HepG2 (cell line): ENCODE results near the gene ATP1A2. TPM values are rescaled to one million over a fixed set of nuclear protein-coding genes. Genes with fewer than 3 reads are reported as not detected.

Experiments used
- ATAC-seq: fragments of 200-7000 bp; cut with Tn5 transposase; 3 replicates; pipeline ENCODE4 v1.9.1; 2020; ENCODE audit warnings: mild to moderate bottlenecking, moderate library complexity
- BruUV-seq: library from RNA; stranded (reverse); fragments of 400-500 nt; replicated peaks from 2 replicates; lab custom pipeline; 2021; lab: Mats Ljungman, UMichigan
- CTCF ChIA-PET: fragments of 300-600 bp; formaldehyde crosslinking; extraction: SDS; loops from one replicate; lab custom pipeline; 2021; ENCODE audit warnings: low total read pairs, inconsistent platforms, low intra/inter-chr PET ratio; lab: Yijun Ruan, JAX
- POLR2A ChIA-PET: fragments of 350-600 bp; sonication (Branson Sonifier 250); formaldehyde crosslinking; loops from one replicate; lab custom pipeline; 2020; ENCODE audit warnings: antibody characterized with exemption, inconsistent platforms; lab: Yijun Ruan, JAX
- DNase-seq: peaks from one replicate; pipeline ENCODE4 v3.0.0-alpha.2; 2015; ENCODE audit warnings: low spot score
- FAIRE-seq: peaks from 3 replicates; lab custom pipeline; 2011; peaks lifted over from hg19 to GRCh38; lab: Jason Lieb, UNC
- H2AFZ ChIP-seq: one replicate; pipeline ENCODE4 v1.6.1; 2011; ENCODE audit warnings: low read length, inconsistent platforms
- H3K27ac ChIP-seq: fragments of 300-600 bp; 3 replicates; pipeline ENCODE4 v1.8.0; 2011; ENCODE audit warnings: mixed run types, mild to moderate bottlenecking, mixed read lengths, low read length, inconsistent platforms; ENCODE audit not compliant: insufficient read depth; ENCODE audit errors: extremely low read length
- H3K27me3 ChIP-seq, 2 experiments: fragments of 200-600 bp in 1 of 2; 2 replicates in 1 of 2; 3 replicates in 1 of 2; pipeline versions ENCODE4 v1.6.0 to v1.8.0; 2011; ENCODE audit warnings: low read length in 2 of 2, mild to moderate bottlenecking in 2 of 2, moderate library complexity in 2 of 2, inconsistent platforms in 1 of 2; ENCODE audit not compliant: insufficient read depth in 2 of 2, control insufficient read depth in 1 of 2
- H3K36me3 ChIP-seq, 2 experiments: fragments of 200-600 bp in 1 of 2; replicated peaks in 1 of 2; 2 replicates in 1 of 2; 3 replicates in 1 of 2; pipeline versions ENCODE4 v1.5.1 to v1.8.0; 2011; ENCODE audit warnings: low read length in 2 of 2, inconsistent platforms in 1 of 2; ENCODE audit not compliant: insufficient read depth in 2 of 2, control insufficient read depth in 1 of 2
- H3K4me1 ChIP-seq: 2 replicates; pipeline ENCODE4 v1.5.1; 2012; ENCODE audit warnings: low read length, inconsistent platforms; ENCODE audit not compliant: insufficient read depth
- H3K4me2 ChIP-seq: 2 replicates; pipeline ENCODE4 v1.6.0; 2011; ENCODE audit warnings: low read depth, low read length, inconsistent platforms
- H3K4me3 ChIP-seq, 3 experiments: fragments of 200-600 bp in 1 of 3; sonication (generic), shearing (Covaris generic) in 1 of 3; replicated peaks in 1 of 3; 2 replicates each; pipeline ENCODE4 v1.5.1; 2011 to 2016; ENCODE audit warnings: low read length in 3 of 3, inconsistent platforms in 2 of 3, low read depth in 2 of 3, mild to moderate bottlenecking in 2 of 3, control low read depth in 1 of 3, mixed read lengths in 1 of 3; ENCODE audit not compliant: insufficient read depth in 1 of 3
- H3K79me2 ChIP-seq: one replicate; pipeline ENCODE4 v1.6.1; 2011; ENCODE audit warnings: low read length, inconsistent platforms; ENCODE audit not compliant: insufficient read depth
- H3K9ac ChIP-seq: 2 replicates; pipeline ENCODE4 v1.6.0; 2011; ENCODE audit warnings: mild to moderate bottlenecking, low read depth, low read length, inconsistent platforms; ENCODE audit not compliant: insufficient read depth
- H3K9me3 ChIP-seq: 2 replicates; pipeline ENCODE4 v1.5.1; 2012; ENCODE audit warnings: mild to moderate bottlenecking, low read length
- H4K20me1 ChIP-seq: 2 replicates; pipeline ENCODE4 v1.6.0; 2011; ENCODE audit warnings: inconsistent platforms, mild to moderate bottlenecking, low read length, moderate library complexity; ENCODE audit not compliant: insufficient read depth
- DPF2 ChIP-seq: sonication (generic); formaldehyde crosslinking; IDR thresholded peaks from 2 replicates; pipeline ENCODE4 v1.4.0; 2020; ENCODE audit warnings: mild to moderate bottlenecking, low read depth, missing genetic modification reagents, borderline replicate concordance
- NFRKB ChIP-seq: fragments of 450-650 bp; IDR thresholded peaks from 2 replicates; pipeline ENCODE4 v1.6.1; 2017
- ZNF121 ChIP-seq: sonication (generic); formaldehyde crosslinking; IDR thresholded peaks from 2 replicates; pipeline ENCODE4 v1.5.0; 2020; ENCODE audit warnings: mild to moderate bottlenecking, missing genetic modification reagents
- ZNF629 ChIP-seq: sonication (generic); formaldehyde crosslinking; conservative IDR thresholded peaks from 2 replicates; pipeline ENCODE4 v1.5.0; 2020; ENCODE audit warnings: missing genetic modification reagents
- ZNF703 ChIP-seq: sonication (generic); formaldehyde crosslinking; IDR thresholded peaks from 2 replicates; pipeline ENCODE4 v1.5.1; 2020; ENCODE audit warnings: missing genetic modification reagents, mild to moderate bottlenecking, moderate library complexity, borderline replicate concordance
- WGBS: methylation state at CpG from one replicate; pipeline ENCODE4 v1.1.6; 2017; ENCODE audit warnings: low lambda C conversion rate; 5-methylcytosine and 5-hydroxymethylcytosine counted together
- in situ Hi-C: cut with HindIII; loops from 2 replicates; pipeline ENCODE4 v1.10.0; 2017; ENCODE audit warnings: low pct_unique_long_range_greater_than_20kb; ENCODE audit not compliant: extremely low pct_ligation_motif_present
- intact Hi-C: fragments of 100-400 bp; cut with micrococcal nuclease; formaldehyde crosslinking; loops from one replicate; pipeline ENCODE4 v1.10.0; 2022; ENCODE audit not compliant: unreplicated experiment
- polyA plus RNA-seq, 8 experiments: library from polyadenylated mRNA; depleted of rRNA in 3 of 8; stranded (reverse) in 7 of 8; unstranded in 1 of 8; fragments of >200 nt; fragmentation: Illumina TruSeq in 4 of 8; extraction: Trizol in 4 of 8; gene quantifications; 2 replicates each; pipeline versions ENCODE4 v1.2.1 to v1.2.3, GENCODE V29; 2011 to 2016; ENCODE audit warnings: low read depth in 4 of 8, missing spikeins in 1 of 8, mixed read lengths in 1 of 8; ENCODE audit not compliant: insufficient read depth in 1 of 8
- total RNA-seq, 5 experiments: library from RNA; depleted of rRNA; stranded (reverse); fragments of >200 nt; fragmentation: Illumina TruSeq; extraction: Trizol; gene quantifications; 2 replicates each; pipeline ENCODE4 v1.2.3, GENCODE V29; 2016; ENCODE audit warnings: low read depth in 1 of 5

Gene ATP1A2
- total and polyA plus RNA-seq, 2 of the 13 experiments (the other 11 are each of a cell fraction or from before 2014, with no cell fraction given) = 0.16 TPM; not detected in 1

DNA sequence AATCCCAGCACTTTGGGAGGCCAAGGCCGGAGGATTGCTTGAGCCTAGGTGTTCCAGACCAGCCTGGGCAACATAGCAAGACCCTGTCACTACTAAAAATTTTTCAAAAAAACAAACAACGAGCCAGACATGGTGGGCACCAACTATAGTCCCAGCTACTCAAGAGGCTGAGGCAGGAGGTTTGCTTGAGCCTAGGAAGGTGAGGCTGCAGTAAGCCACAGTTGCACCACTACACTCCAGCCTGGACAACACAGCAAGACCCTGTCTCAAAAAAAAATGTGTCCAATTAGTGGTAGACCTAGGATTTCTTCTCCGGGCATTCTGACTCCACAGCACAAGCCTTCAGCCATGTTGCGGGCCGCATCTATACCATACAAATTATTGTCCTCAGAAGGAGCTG is 10.4 kb upstream of the ATP1A2 start:
- Histone ChIP-seq H3K9ac (no peak overlapping the region), H3K9me3 (no peaks in the 10 kb centered on the region), H3K27me3 (no peaks in the 10 kb centered on the region), H3K4me3 (no peak overlapping the region), H3K79me2 (no peaks in the 10 kb centered on the region), H2AFZ (no peak overlapping the region), H3K27ac (no peak overlapping the region), H3K4me2 (no peak overlapping the region), H3K36me3 (no peaks in the 10 kb centered on the region; a peak in 1 of 5 replicates), H3K4me1 (peaks cover 86% of the 10 kb centered on the region), H4K20me1 (no peaks in the 10 kb centered on the region)
- POLR2A ChIA-PET = no interaction called here
- 93% methylated on average over 5 of the region's 5 CpGs for WGBS
- in situ Hi-C loops (loop anchor here (10.0 kb wide), 1 partner anchor 110 kb away; no protein-coding TSS in a partner anchor), intact Hi-C loops (no loop called here)
- ATAC-seq (no peak), FAIRE-seq (no peak), DNase-seq (no peak)
- CTCF ChIA-PET = no interaction called here
- BruUV-seq = no TSS peak
- no peak for TF ChIP-seq DPF2 (CRISPR knock-in tag)
- no peak for TF ChIP-seq NFRKB
- peak; percentile 74 for TF ChIP-seq ZNF121

DNA sequence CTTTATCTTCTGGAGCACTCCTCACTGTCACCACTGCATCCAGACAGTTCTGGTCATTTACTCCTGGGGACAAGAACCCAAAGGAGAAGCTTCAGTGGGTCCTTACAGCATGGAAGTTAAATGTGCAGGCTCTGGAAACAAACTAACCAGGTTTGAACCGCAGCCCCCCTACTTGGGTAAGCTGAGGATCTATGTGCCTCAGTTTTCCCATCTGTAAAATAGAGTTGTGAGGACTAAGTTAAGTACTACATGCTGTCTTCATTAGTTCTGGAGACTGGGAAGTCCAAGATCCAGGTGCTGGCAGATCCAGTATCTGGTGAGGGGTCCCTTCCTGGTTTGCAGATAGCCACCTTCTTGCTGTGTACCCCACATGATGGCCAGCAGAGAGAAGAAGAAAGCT is 8.0 kb upstream of the ATP1A2 start:
- Histone ChIP-seq H3K4me2 (no peak overlapping the region), H3K27ac (no peak overlapping the region), H3K4me1 (peaks cover 75% of the 10 kb centered on the region), H3K36me3 (no peaks in the 10 kb centered on the region; a peak in 1 of 5 replicates), H3K79me2 (no peaks in the 10 kb centered on the region), H3K27me3 (no peaks in the 10 kb centered on the region), H3K4me3 (no peak overlapping the region), H4K20me1 (no peaks in the 10 kb centered on the region), H3K9ac (no peak overlapping the region), H3K9me3 (no peaks in the 10 kb centered on the region), H2AFZ (no peak overlapping the region)
- 100% methylated on average over 1 of the region's 1 CpG for WGBS
- CTCF ChIA-PET = no interaction called here
- POLR2A ChIA-PET = no interaction called here
- intact Hi-C loops (no loop called here), in situ Hi-C loops (loop anchor here (10.0 kb wide), 1 partner anchor 107 kb away; no protein-coding TSS in a partner anchor)
- ATAC-seq (no peak), FAIRE-seq (no peak), DNase-seq (no peak)
- TF ChIP-seq ZNF629 (CRISPR knock-in tag) (peak; percentile 62), ZNF703 (CRISPR knock-in tag) (no peak)
- BruUV-seq = no TSS peak
